ENCODE measurements around the gene NOX5. TPM values are rescaled to one million over a fixed set of nuclear protein-coding genes. Genes with fewer than 3 reads are reported as not detected.

NOX5 gene
- total and polyA plus RNA-seq, 4 experiments from 2014 or later, result 0.06 to 0.08 TPM; not detected in 2

DNA sequence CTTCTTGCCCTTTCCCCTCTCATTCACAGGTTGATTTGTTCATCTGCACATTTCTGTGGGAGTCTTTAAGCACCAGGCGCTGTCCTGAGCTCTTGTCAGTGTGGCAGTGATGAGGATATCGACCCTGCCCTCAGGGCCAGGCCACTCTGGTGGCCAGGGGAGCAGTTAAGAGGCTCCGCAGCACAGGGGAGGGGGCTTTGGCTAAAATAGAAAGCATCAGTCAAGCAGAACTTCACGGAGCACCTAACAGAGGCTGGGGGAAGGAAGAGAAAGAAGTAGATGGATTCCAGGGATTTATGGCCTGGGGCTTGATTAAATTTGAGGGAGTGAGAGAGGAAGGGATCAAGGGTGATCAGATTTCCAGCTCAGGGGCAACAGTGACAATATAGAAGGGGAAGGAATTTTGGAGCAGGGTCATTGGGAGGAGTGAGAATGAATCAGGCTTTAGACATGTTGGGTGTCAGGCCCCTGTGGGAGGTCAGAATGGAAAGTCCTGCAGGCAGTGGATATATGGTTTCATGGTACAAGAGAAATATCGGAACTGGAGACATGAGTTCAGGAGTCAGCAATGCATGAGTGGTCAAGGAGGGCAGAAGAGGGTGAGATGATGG is 73.0 kb downstream of the NOX5 start:
- H3K9me3 Mint-ChIP-seq, result no peaks in the 10 kb centered on the region
- peaks cover 9 to 25% (median 14%) of the 10 kb centered on the region in 4 donors for H3K4me1 Mint-ChIP-seq
- Histone ChIP-seq H3K36me3 (ENCODE audit: insufficient read depth, low read length) (no peaks in the 10 kb centered on the region), H3K4me1 (ENCODE audit: insufficient read depth, low read length) (peaks cover 16% of the 10 kb centered on the region), H3K27me3 (ENCODE audit: insufficient read depth, low read length) (no peaks in the 10 kb centered on the region), H3K4me3 (ENCODE audit: low read length in 2 of 2) (no peak overlapping the region), H3K27ac (ENCODE audit: low read depth, low read length) (no peak overlapping the region), H3K9me3 (ENCODE audit: control insufficient read depth in 1 of 2, low read length in 2 of 2) (no peaks in the 10 kb centered on the region)
- no peak for DNase-seq
- POLR2A ChIA-PET (ENCODE audit: partially characterized antibody), result no interaction called here
- H3K4me3 Mint-ChIP-seq, result peak overlapping the region in 1 of 8 donors; percentile 32
- H3K36me3 Mint-ChIP-seq, result no peaks in the 10 kb centered on the region
- CTCF ChIA-PET (ENCODE audit: partially characterized antibody), result no interaction called here
- H3K27me3 Mint-ChIP-seq, result peaks cover 11 to 21% of the 10 kb centered on the region in 2 donors
- intact Hi-C loops (cut with micrococcal nuclease), result no loop called here
- H3K27ac Mint-ChIP-seq, result no peak overlapping the region

DNA sequence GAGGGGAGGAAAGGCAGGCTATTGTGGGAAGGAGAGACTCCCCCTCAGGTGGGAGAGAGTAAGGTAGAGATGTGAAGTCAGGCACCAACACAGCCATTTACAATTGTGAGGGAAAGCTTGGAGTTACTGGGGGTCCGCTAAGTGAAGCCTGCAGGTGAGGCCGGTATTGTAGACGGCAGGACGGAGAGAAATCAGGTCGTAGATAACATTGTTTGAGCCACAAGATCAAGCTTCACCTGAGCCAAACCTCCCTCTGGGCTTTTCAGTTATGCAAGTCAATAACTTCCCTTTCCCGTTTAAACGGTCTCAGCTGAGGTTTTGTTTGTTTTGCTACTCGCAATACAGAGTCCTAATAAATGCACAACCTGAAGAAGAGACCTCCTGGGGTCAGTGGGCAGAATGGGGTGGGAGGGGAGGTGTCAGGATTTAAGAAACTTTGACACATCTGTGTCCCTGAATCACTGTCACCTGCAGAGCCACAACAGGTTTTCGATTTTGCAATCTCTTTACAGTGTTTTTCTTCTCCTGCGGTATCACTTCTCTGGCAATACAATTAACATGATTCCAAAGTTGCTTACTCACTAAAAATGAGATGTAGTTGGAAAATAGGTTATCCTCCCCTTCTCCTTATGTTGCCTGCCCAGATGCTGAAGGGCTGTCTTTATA is 73.9 kb downstream of the NOX5 start:
- no peak overlapping the region for H3K4me3 ChIP-seq (ENCODE audit: low read length in 2 of 2)
- no peaks in the 10 kb centered on the region for H3K9me3 ChIP-seq (ENCODE audit: control insufficient read depth in 1 of 2, low read length in 2 of 2)
- POLR2A ChIA-PET (ENCODE audit: partially characterized antibody), result no interaction called here
- peaks cover 6 to 19% (median 9%) of the 10 kb centered on the region in 4 donors for H3K4me1 Mint-ChIP-seq
- H3K27me3 ChIP-seq (ENCODE audit: insufficient read depth, low read length), result no peaks in the 10 kb centered on the region
- H3K36me3 ChIP-seq (ENCODE audit: insufficient read depth, low read length), result no peaks in the 10 kb centered on the region
- H3K27ac ChIP-seq (ENCODE audit: low read depth, low read length), result no peak overlapping the region
- peaks cover 8% of the 10 kb centered on the region for H3K4me1 ChIP-seq (ENCODE audit: insufficient read depth, low read length)
- no peaks in the 10 kb centered on the region for H3K36me3 Mint-ChIP-seq
- H3K9me3 Mint-ChIP-seq, result no peaks in the 10 kb centered on the region
- DNase-seq, result no peak
- H3K27me3 Mint-ChIP-seq, result peaks cover 11 to 21% of the 10 kb centered on the region in 2 donors
- H3K27ac Mint-ChIP-seq, result peak overlapping the region in 2 of 7 donors; percentile 11 to 34
- CTCF ChIA-PET (ENCODE audit: partially characterized antibody), result no interaction called here
- no peak overlapping the region for H3K4me3 Mint-ChIP-seq
- intact Hi-C loops (cut with micrococcal nuclease), result no loop called here

DNA sequence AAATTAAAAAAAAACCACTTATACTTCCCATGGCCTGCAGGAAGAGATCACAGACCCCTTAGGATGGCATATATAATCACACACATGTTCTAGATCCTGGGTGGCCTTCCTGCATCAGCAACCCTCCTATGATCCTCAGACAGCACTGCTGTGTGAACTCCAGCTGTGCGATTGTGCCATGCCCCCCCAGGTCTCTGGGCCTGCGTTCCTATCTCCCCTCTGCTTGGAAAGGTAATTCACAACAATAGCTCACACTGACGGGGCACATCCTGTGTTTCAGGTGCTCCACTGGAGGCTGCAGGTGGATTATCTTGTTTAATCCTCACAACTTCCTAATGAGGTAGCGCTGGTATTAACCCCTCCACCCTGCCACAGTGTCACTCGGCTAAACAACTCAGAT is 74.8 kb downstream of the NOX5 start:
- Histone ChIP-seq H3K4me1 (ENCODE audit: insufficient read depth, low read length) (peaks cover 8% of the 10 kb centered on the region), H3K36me3 (ENCODE audit: insufficient read depth, low read length) (no peaks in the 10 kb centered on the region), H3K27ac (ENCODE audit: low read depth, low read length) (no peak overlapping the region), H3K27me3 (ENCODE audit: insufficient read depth, low read length) (no peaks in the 10 kb centered on the region), H3K4me3 (ENCODE audit: low read length in 2 of 2) (no peak overlapping the region), H3K9me3 (ENCODE audit: control insufficient read depth in 1 of 2, low read length in 2 of 2) (no peaks in the 10 kb centered on the region)
- Mint-ChIP-seq H3K27me3 (peaks cover 11 to 21% of the 10 kb centered on the region in 2 donors), H3K27ac (no peak overlapping the region), H3K36me3 (no peaks in the 10 kb centered on the region), H3K4me3 (no peak overlapping the region), H3K9me3 (no peaks in the 10 kb centered on the region), H3K4me1 (peaks cover 4 to 11% (median 8%) of the 10 kb centered on the region in 4 donors)
- no peak for DNase-seq
- ChIA-PET CTCF (ENCODE audit: partially characterized antibody) (no interaction called here), POLR2A (ENCODE audit: partially characterized antibody) (no interaction called here)
- intact Hi-C loops (cut with micrococcal nuclease), result no loop called here

DNA sequence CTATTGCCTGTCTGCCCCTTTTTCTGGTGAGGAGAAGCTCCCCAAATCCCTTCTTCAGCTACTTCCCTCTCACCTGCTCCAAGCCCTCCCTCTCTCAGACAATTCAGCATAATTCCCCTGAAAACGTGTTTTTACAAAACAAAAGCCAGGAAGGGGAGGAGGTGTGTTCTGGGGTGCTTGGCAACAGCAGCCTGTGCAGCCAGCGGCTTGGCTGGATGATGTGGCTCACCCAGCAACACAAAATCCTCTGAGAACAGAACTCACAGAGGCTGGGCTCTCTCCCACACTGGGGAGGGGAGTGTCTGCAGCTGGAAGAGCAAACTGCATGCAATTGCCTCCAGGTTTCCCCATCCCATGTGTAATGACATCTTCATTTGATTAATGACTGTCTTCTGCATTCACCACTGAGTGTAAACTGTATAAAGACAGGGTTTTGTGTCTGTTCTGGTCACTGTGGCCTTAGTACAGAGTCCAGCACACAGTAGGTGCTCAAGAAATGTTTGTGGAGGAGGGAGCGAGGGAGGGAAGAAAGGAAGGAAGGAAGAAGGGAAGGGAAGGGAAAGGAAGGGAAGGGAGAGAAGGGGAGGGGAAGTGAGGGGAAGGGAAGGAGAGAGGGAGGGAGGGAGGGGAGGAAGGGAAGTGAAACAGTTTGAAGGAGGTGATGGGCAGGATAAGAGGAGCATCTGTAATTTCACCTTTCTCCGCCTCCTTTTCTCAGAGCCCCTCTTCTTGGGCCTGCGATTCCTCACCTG is 75.9 kb downstream of the NOX5 start:
- Histone ChIP-seq H3K4me1 (ENCODE audit: insufficient read depth, low read length) (no peaks in the 10 kb centered on the region), H3K27me3 (ENCODE audit: insufficient read depth, low read length) (no peaks in the 10 kb centered on the region), H3K4me3 (ENCODE audit: low read length in 2 of 2) (no peak overlapping the region), H3K9me3 (ENCODE audit: control insufficient read depth in 1 of 2, low read length in 2 of 2) (no peaks in the 10 kb centered on the region), H3K27ac (ENCODE audit: low read depth, low read length) (no peak overlapping the region), H3K36me3 (ENCODE audit: insufficient read depth, low read length) (no peaks in the 10 kb centered on the region)
- no peaks in the 10 kb centered on the region for H3K9me3 Mint-ChIP-seq
- no peaks in the 10 kb centered on the region for H3K4me1 Mint-ChIP-seq
- no peak for DNase-seq
- ChIA-PET CTCF (ENCODE audit: partially characterized antibody) (no interaction called here), POLR2A (ENCODE audit: partially characterized antibody) (no interaction called here)
- no peak overlapping the region for H3K27ac Mint-ChIP-seq
- no peaks in the 10 kb centered on the region for H3K36me3 Mint-ChIP-seq
- no peak overlapping the region for H3K4me3 Mint-ChIP-seq
- intact Hi-C loops (cut with micrococcal nuclease), result no loop called here
- H3K27me3 Mint-ChIP-seq, result peaks cover 11 to 21% of the 10 kb centered on the region in 2 donors

DNA sequence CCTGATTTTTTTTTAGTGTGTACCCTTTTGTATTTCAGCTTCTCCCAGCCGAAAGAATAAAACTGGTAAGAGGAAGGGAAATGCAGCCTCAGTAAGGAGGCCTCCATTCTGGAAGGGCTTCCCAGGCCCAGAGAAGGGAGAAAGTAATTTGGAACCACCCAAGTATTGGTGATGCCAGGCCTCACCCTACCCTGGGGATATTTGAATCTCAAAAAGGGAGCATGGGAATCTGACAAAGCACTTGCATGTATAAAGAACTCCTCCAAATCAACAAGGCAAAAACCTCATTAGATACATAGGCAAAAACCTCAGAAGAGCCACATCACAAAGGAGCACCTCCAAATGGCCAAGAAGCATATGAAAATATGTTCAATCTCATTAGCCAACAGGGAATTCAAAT is 77.2 kb downstream of the NOX5 start:
- no peak for DNase-seq
- Histone ChIP-seq H3K4me3 (ENCODE audit: low read length in 2 of 2) (no peak overlapping the region), H3K27me3 (ENCODE audit: insufficient read depth, low read length) (no peaks in the 10 kb centered on the region), H3K4me1 (ENCODE audit: insufficient read depth, low read length) (no peaks in the 10 kb centered on the region), H3K9me3 (ENCODE audit: control insufficient read depth in 1 of 2, low read length in 2 of 2) (no peaks in the 10 kb centered on the region), H3K36me3 (ENCODE audit: insufficient read depth, low read length) (no peaks in the 10 kb centered on the region), H3K27ac (ENCODE audit: low read depth, low read length) (no peak overlapping the region)
- Mint-ChIP-seq H3K4me3 (no peak overlapping the region), H3K27me3 (peaks cover 11 to 18% of the 10 kb centered on the region in 2 donors), H3K36me3 (no peaks in the 10 kb centered on the region), H3K4me1 (peaks cover 0 to under 1% (median 0%) of the 10 kb centered on the region in 4 donors), H3K9me3 (no peaks in the 10 kb centered on the region), H3K27ac (no peak overlapping the region)
- intact Hi-C loops (cut with micrococcal nuclease), result no loop called here
- POLR2A ChIA-PET (ENCODE audit: partially characterized antibody), result no interaction called here
- CTCF ChIA-PET (ENCODE audit: partially characterized antibody), result no interaction called here

DNA sequence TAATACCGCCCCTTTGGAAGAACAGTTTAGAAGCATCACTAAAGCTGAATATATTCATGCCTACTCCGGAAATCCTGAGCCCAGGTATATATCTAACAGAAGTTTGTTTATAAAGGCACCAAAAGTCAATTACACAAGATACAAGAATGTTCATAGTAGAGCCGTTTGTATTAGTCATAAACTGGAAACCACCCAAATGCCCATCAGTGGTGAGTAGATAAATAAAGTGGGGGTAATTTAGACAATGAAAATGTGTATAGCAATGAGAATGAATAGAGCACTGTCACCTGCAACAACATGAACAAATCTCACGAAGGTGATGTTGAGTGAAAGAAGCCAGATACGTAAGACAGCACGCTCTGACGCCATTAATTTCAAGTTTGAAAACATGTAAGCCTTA is 77.7 kb downstream of the NOX5 start:
- Mint-ChIP-seq H3K36me3 (no peaks in the 10 kb centered on the region), H3K27ac (no peak overlapping the region), H3K4me1 (peaks cover 0 to 1% (median 0%) of the 10 kb centered on the region in 4 donors), H3K4me3 (no peak overlapping the region), H3K27me3 (peaks cover 11 to 18% of the 10 kb centered on the region in 2 donors), H3K9me3 (no peaks in the 10 kb centered on the region)
- no peaks in the 10 kb centered on the region for H3K9me3 ChIP-seq (ENCODE audit: control insufficient read depth in 1 of 2, low read length in 2 of 2)
- no peak for DNase-seq
- CTCF ChIA-PET (ENCODE audit: partially characterized antibody), result no interaction called here
- H3K27ac ChIP-seq (ENCODE audit: low read depth, low read length), result no peak overlapping the region
- no peaks in the 10 kb centered on the region for H3K4me1 ChIP-seq (ENCODE audit: insufficient read depth, low read length)
- intact Hi-C loops (cut with micrococcal nuclease), result no loop called here
- H3K27me3 ChIP-seq (ENCODE audit: insufficient read depth, low read length), result no peaks in the 10 kb centered on the region
- H3K36me3 ChIP-seq (ENCODE audit: insufficient read depth, low read length), result no peaks in the 10 kb centered on the region
- POLR2A ChIA-PET (ENCODE audit: partially characterized antibody), result no interaction called here
- no peak overlapping the region for H3K4me3 ChIP-seq (ENCODE audit: low read length in 2 of 2)

DNA sequence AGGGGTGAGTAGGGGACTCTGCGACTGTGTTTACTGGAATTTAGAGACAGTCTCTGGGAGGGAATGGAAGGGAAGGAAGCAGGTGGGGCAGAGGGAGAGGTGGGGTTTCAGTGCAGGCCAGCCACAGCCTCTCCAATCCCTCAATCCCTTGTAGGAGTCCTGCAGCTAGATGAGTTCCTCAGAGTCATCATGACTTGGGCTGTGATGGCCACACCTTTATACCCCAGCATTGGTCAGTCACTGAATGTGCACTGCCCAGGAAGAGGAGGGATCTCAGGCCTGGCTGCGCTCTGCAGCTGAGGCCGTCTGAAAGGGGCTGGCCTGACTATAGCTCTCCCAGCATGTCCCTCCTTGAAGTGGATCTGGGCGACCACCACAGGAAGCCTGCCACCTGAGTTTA is 78.6 kb downstream of the NOX5 start:
- no peak overlapping the region for H3K4me3 Mint-ChIP-seq
- no peaks in the 10 kb centered on the region for H3K9me3 ChIP-seq (ENCODE audit: control insufficient read depth in 1 of 2, low read length in 2 of 2)

More for the DNA sequence above, 78.6 kb downstream of the NOX5 start:
- Mint-ChIP-seq H3K27ac (no peak overlapping the region), H3K36me3 (no peaks in the 10 kb centered on the region), H3K4me1 (peaks cover 0 to 1% (median 0%) of the 10 kb centered on the region in 4 donors), H3K27me3 (peaks cover 7 to 12% of the 10 kb centered on the region in 2 donors), H3K9me3 (no peaks in the 10 kb centered on the region)
- Histone ChIP-seq H3K27ac (ENCODE audit: low read depth, low read length) (no peak overlapping the region), H3K4me1 (ENCODE audit: insufficient read depth, low read length) (no peaks in the 10 kb centered on the region), H3K27me3 (ENCODE audit: insufficient read depth, low read length) (no peaks in the 10 kb centered on the region), H3K4me3 (ENCODE audit: low read length in 2 of 2) (no peak overlapping the region), H3K36me3 (ENCODE audit: insufficient read depth, low read length) (no peaks in the 10 kb centered on the region)
- ChIA-PET CTCF (ENCODE audit: partially characterized antibody) (interaction anchor here (0.7 kb wide), 1 partner anchor 302 kb away, joined by 3 read pairs; no protein-coding TSS in a partner anchor), POLR2A (ENCODE audit: partially characterized antibody) (no interaction called here)
- intact Hi-C loops (cut with micrococcal nuclease), result no loop called here
- DNase-seq, result no peak

Measured in CD4-positive, alpha-beta memory T cell (primary cell).